H1 (cell line): ENCODE results near the gene LEKR1. TPM values are rescaled to one million over a fixed set of nuclear protein-coding genes. Genes with fewer than 3 reads are reported as not detected.
A peak's percentile ranks its signal among the peaks of the same experiment; 100 is the strongest.

Experiments
- CTCF ChIA-PET: fragments of 300-600 bp; sonication (Branson Sonifier 250); formaldehyde crosslinking; loops from one replicate; lab custom pipeline; 2021; ENCODE audit not compliant: partially characterized antibody; lab: Charles Lee
- POLR2A ChIA-PET: fragments of 300-600 bp; sonication (Branson Sonifier 250); formaldehyde crosslinking; loops from one replicate; lab custom pipeline; 2021; ENCODE audit warnings: inconsistent platforms; ENCODE audit not compliant: partially characterized antibody; lab: Charles Lee
- DNase-seq, 2 experiments: peaks; one replicate each; pipeline versions ENCODE4 v3.0.0 to v3.0.0-alpha.2; 2010 to 2022; ENCODE audit warnings: low spot score in 2 of 2, low read depth in 1 of 2, mixed read lengths in 1 of 2
- FAIRE-seq: peaks from 2 replicates; lab custom pipeline; 2011; peaks lifted over from hg19 to GRCh38; lab: Jason Lieb, UNC
- H2AFZ ChIP-seq: 2 replicates; pipeline ENCODE4 v1.8.1; 2012; ENCODE audit warnings: low read length, inconsistent platforms
- H2AK5ac ChIP-seq: 2 replicates; pipeline ENCODE4 v1.6.1; 2013; ENCODE audit warnings: low read depth, low read length
- H2BK120ac ChIP-seq: replicated peaks from 2 replicates; pipeline ENCODE3; 2013; ENCODE audit warnings: low read depth, low read length, inconsistent platforms
- H2BK12ac ChIP-seq: 2 replicates; pipeline ENCODE4 v1.6.1; 2013; ENCODE audit warnings: low read depth, low read length
- H2BK15ac ChIP-seq: 2 replicates; pipeline ENCODE4 v1.6.1; 2013; ENCODE audit warnings: low read length
- H2BK20ac ChIP-seq: 2 replicates; pipeline ENCODE4 v1.6.1; 2013; ENCODE audit warnings: low read length
- H2BK5ac ChIP-seq: 2 replicates; pipeline ENCODE4 v1.6.1; 2013; ENCODE audit warnings: low read depth, low read length
- H3K14ac ChIP-seq: 2 replicates; pipeline ENCODE4 v1.6.1; 2013; ENCODE audit warnings: inconsistent platforms; ENCODE audit not compliant: insufficient read length
- H3K18ac ChIP-seq: 2 replicates; pipeline ENCODE4 v1.6.1; 2013; ENCODE audit warnings: low read length; ENCODE audit errors: extremely low read depth
- H3K23ac ChIP-seq: 2 replicates; pipeline ENCODE4 v1.6.1; 2013; ENCODE audit warnings: inconsistent platforms; ENCODE audit not compliant: insufficient read length
- H3K23me2 ChIP-seq: 2 replicates; pipeline ENCODE4 v1.6.1; 2013; ENCODE audit warnings: low read depth, low read length
- H3K27ac ChIP-seq: 2 replicates; pipeline ENCODE4 v1.6.1; 2011; ENCODE audit warnings: low read depth, low read length, inconsistent platforms
- H3K27me3 ChIP-seq, 4 experiments: replicated peaks in 1 of 4; 1 replicate in 1 of 4; 2 replicates in 3 of 4; pipeline versions ENCODE4 v1.6.1 to v1.8.1; 2011 to 2013; ENCODE audit warnings: low read length in 3 of 4, mild to moderate bottlenecking in 3 of 4, inconsistent platforms in 2 of 4, mixed read lengths in 2 of 4, moderate library complexity in 1 of 4; ENCODE audit not compliant: control insufficient read depth in 3 of 4, insufficient read depth in 3 of 4; ENCODE audit errors: extremely low read depth in 1 of 4
- H3K36me3 ChIP-seq, 4 experiments: 2 replicates each; pipeline versions ENCODE4 v1.6.1 to v1.8.1; 2011 to 2013; ENCODE audit warnings: mild to moderate bottlenecking in 4 of 4, low read length in 3 of 4, moderate library complexity in 2 of 4, control low read depth in 1 of 4, inconsistent platforms in 1 of 4; ENCODE audit not compliant: insufficient read depth in 4 of 4, control insufficient read depth in 2 of 4
- H3K4ac ChIP-seq: replicated peaks from 2 replicates; pipeline ENCODE3; 2013; ENCODE audit warnings: low read length, low read depth, mixed read lengths, inconsistent platforms; ENCODE audit not compliant: insufficient read length
- H3K4me1 ChIP-seq, 4 experiments: replicated peaks in 1 of 4; 1 replicate in 1 of 4; 2 replicates in 3 of 4; pipeline versions ENCODE4 v1.6.1 to v1.8.1; 2011 to 2013; ENCODE audit warnings: low read length in 3 of 4, inconsistent platforms in 2 of 4, mixed read lengths in 1 of 4; ENCODE audit not compliant: insufficient read depth in 4 of 4, control insufficient read depth in 3 of 4
- H3K4me2 ChIP-seq, 2 experiments: 2 replicates each; pipeline versions ENCODE4 v1.6.1 to v1.8.1; 2011 to 2013; ENCODE audit warnings: low read depth in 2 of 2, low read length in 2 of 2, control low read depth in 1 of 2, inconsistent platforms in 1 of 2, mild to moderate bottlenecking in 1 of 2; ENCODE audit not compliant: insufficient read depth in 1 of 2
- H3K4me3 ChIP-seq, 4 experiments: fragments of 200-600, 300-600 bp in 1 of 4; sonication (generic), shearing (Covaris generic), sonication (Bioruptor Twin) in 1 of 4; 2 replicates each; pipeline versions ENCODE4 v1.5.1 to v1.8.1; 2011 to 2016; ENCODE audit warnings: low read length in 4 of 4, low read depth in 3 of 4, control low read depth in 2 of 4, inconsistent platforms in 2 of 4, mild to moderate bottlenecking in 2 of 4, mixed read lengths in 1 of 4, moderate library complexity in 1 of 4; ENCODE audit not compliant: insufficient read depth in 2 of 4; ENCODE audit errors: extremely low read depth in 1 of 4
- H3K56ac ChIP-seq: replicated peaks from 2 replicates; pipeline ENCODE3; 2013; ENCODE audit warnings: low read depth, mild to moderate bottlenecking, mixed read lengths, low read length, inconsistent platforms; ENCODE audit not compliant: insufficient read length
- H3K79me1 ChIP-seq: 2 replicates; pipeline ENCODE4 v1.6.1; 2013; ENCODE audit warnings: low read depth, low read length, control low read depth
- H3K79me2 ChIP-seq, 2 experiments: 2 replicates each; pipeline versions ENCODE4 v1.6.1 to v1.8.1; 2012 to 2013; ENCODE audit warnings: low read length in 2 of 2, mild to moderate bottlenecking in 2 of 2, inconsistent platforms in 1 of 2; ENCODE audit not compliant: insufficient read depth in 2 of 2, control insufficient read depth in 1 of 2
- H3K9ac ChIP-seq, 4 experiments: replicated peaks in 1 of 4; 1 replicate in 1 of 4; 2 replicates in 3 of 4; pipeline versions ENCODE4 v1.6.1 to v1.8.1; 2011 to 2013; ENCODE audit warnings: low read depth in 3 of 4, low read length in 3 of 4, control low read depth in 2 of 4, mild to moderate bottlenecking in 2 of 4, moderate library complexity in 2 of 4, inconsistent platforms in 1 of 4; ENCODE audit errors: extremely low read depth in 1 of 4
- H3K9me3 ChIP-seq, 2 experiments: 2 replicates each; pipeline versions ENCODE4 v1.6.1 to v1.8.1; 2012 to 2013; ENCODE audit warnings: mild to moderate bottlenecking in 2 of 2, moderate library complexity in 2 of 2, control low read depth in 1 of 2, inconsistent platforms in 1 of 2, low read depth in 1 of 2, low read length in 1 of 2, mixed read lengths in 1 of 2; ENCODE audit not compliant: insufficient read depth in 2 of 2
- H4K20me1 ChIP-seq, 2 experiments: replicated peaks in 1 of 2; 2 replicates each; pipeline versions ENCODE3 to v1.8.1; 2011 to 2013; ENCODE audit warnings: inconsistent platforms in 2 of 2, low read length in 2 of 2, mild to moderate bottlenecking in 1 of 2; ENCODE audit not compliant: insufficient read depth in 2 of 2, control insufficient read depth in 1 of 2
- H4K5ac ChIP-seq: 2 replicates; pipeline ENCODE4 v1.6.1; 2013; ENCODE audit warnings: low read length, low read depth, mixed read lengths, inconsistent platforms; ENCODE audit not compliant: insufficient read length
- H4K8ac ChIP-seq: 2 replicates; pipeline ENCODE4 v1.8.0; 2013; ENCODE audit warnings: mild to moderate bottlenecking, moderate library complexity, low read length, inconsistent platforms; ENCODE audit not compliant: insufficient read depth; ENCODE audit errors: extremely low read depth
- H4K91ac ChIP-seq: replicated peaks from 2 replicates; pipeline ENCODE3; 2013; ENCODE audit warnings: low read length, mixed read lengths, inconsistent platforms; ENCODE audit not compliant: insufficient read length
- BCL11A ChIP-seq, 2 experiments: IDR thresholded peaks; one replicate each; pipeline ENCODE4 v1.6.1; 2011; ENCODE audit warnings: low read depth in 2 of 2, low read length in 2 of 2, mild to moderate bottlenecking in 2 of 2
- CHD2 ChIP-seq: IDR thresholded peaks from 2 replicates; pipeline ENCODE4 v1.6.1; 2012; ENCODE audit warnings: low read length, improper control_type of control experiment
- CREB1 ChIP-seq: IDR thresholded peaks from 2 replicates; pipeline ENCODE4 v1.6.1; 2012; ENCODE audit warnings: inconsistent platforms
- CTBP2 ChIP-seq: IDR thresholded peaks from 2 replicates; pipeline ENCODE4 v1.7.0; 2011; ENCODE audit warnings: borderline replicate concordance, mild to moderate bottlenecking, moderate library complexity, mixed read lengths, low read length; ENCODE audit not compliant: insufficient read depth, insufficient read length
- EZH2 ChIP-seq: fragments of 200-600 bp; sonication (generic); IDR thresholded peaks from 2 replicates; pipeline ENCODE4 v1.7.1; 2012; ENCODE audit warnings: low read depth, mild to moderate bottlenecking, moderate library complexity, low read length, inconsistent platforms; ENCODE audit not compliant: severe bottlenecking
- FOSL1 ChIP-seq: IDR thresholded peaks from 2 replicates; pipeline ENCODE4 v1.6.1; 2011; ENCODE audit warnings: mild to moderate bottlenecking, low read depth, low read length, moderate library complexity; ENCODE audit not compliant: insufficient read depth
- HDAC2 ChIP-seq, 2 experiments: fragments of 300-600 bp in 1 of 2; sonication (generic) in 1 of 2; IDR thresholded peaks; 2 replicates each; pipeline ENCODE4 v1.6.1; 2011 to 2012; ENCODE audit warnings: low read depth in 2 of 2, low read length in 2 of 2, mild to moderate bottlenecking in 2 of 2, moderate library complexity in 2 of 2, borderline replicate concordance in 1 of 2, inconsistent platforms in 1 of 2
- HDAC6 ChIP-seq: IDR thresholded peaks from one replicate; pipeline ENCODE4 v1.7.1; 2012; ENCODE audit warnings: low read depth, mild to moderate bottlenecking, inconsistent platforms, low read length, moderate library complexity
- MAFK ChIP-seq: IDR thresholded peaks from 2 replicates; pipeline ENCODE4 v1.6.1; 2012; ENCODE audit warnings: low read depth, mild to moderate bottlenecking, improper control_type of control experiment, low read length
- POLR2A ChIP-seq, 2 experiments: IDR thresholded peaks; 1 replicate in 1 of 2; 2 replicates in 1 of 2; pipeline ENCODE4 v1.6.1; 2011; ENCODE audit warnings: low read depth in 2 of 2, low read length in 2 of 2, mild to moderate bottlenecking in 2 of 2; ENCODE audit errors: control extremely low read depth in 1 of 2
- SIN3A ChIP-seq, 2 experiments: IDR thresholded peaks in 1 of 2; conservative IDR thresholded peaks in 1 of 2; 2 replicates each; pipeline ENCODE4 v1.6.1; 2011 to 2012; ENCODE audit warnings: low read length in 2 of 2, improper control_type of control experiment in 1 of 2, low read depth in 1 of 2, mild to moderate bottlenecking in 1 of 2
- SP1 ChIP-seq: IDR thresholded peaks from 2 replicates; pipeline ENCODE4 v1.6.1; 2011; ENCODE audit warnings: low read depth, low read length
- SP4 ChIP-seq: IDR thresholded peaks from 2 replicates; pipeline ENCODE4 v1.6.1; 2012; ENCODE audit warnings: low read length, inconsistent platforms
- SUZ12 ChIP-seq: fragments of 200-600 bp; sonication (generic); IDR thresholded peaks from 2 replicates; pipeline ENCODE4 v1.6.1; 2012; ENCODE audit warnings: mild to moderate bottlenecking, inconsistent platforms, low read length, moderate library complexity, mixed read lengths
- TAF7 ChIP-seq: optimal IDR thresholded peaks from 2 replicates; pipeline ENCODE3; 2011; ENCODE audit warnings: low read depth, mild to moderate bottlenecking, inconsistent platforms, low read length, moderate library complexity, borderline replicate concordance
- YY1 ChIP-seq: IDR thresholded peaks from 2 replicates; pipeline ENCODE4 v1.6.1; 2011; ENCODE audit warnings: low read depth, mild to moderate bottlenecking, low read length
- polyA plus RNA-seq, 7 experiments: library from polyadenylated mRNA; depleted of rRNA in 3 of 7; stranded (reverse) in 5 of 7; unstranded in 2 of 7; fragments of >200 nt in 5 of 7; fragments of 200-250 nt in 2 of 7; gene quantifications; 1 replicate in 5 of 7; 2 replicates in 1 of 7; 4 replicates in 1 of 7; pipeline versions ENCODE4 v1.2.1 to v1.2.3, GENCODE V29; 2011 to 2013; ENCODE audit warnings: missing spikeins in 2 of 7, mixed read lengths in 2 of 7
- total RNA-seq: library from RNA; stranded (reverse); fragmentation: NEBNext Ultra II Directional; extraction: Animal tissue kit (Norgen Biotek cat#: 25700); gene quantifications from 2 replicates; pipeline ENCODE4 v1.2.1, GENCODE V29; 2021

LEKR1 gene
- total and polyA plus RNA-seq, 2 of the 8 experiments (the other 6 are each of a cell fraction or from before 2014, with no cell fraction given): 0.08 TPM; not detected in 1

GRCh38 chr3:156787001-156787400 lies 39.2 kb upstream of the LEKR1 start:
- Histone ChIP-seq H3K4me2 (no peak overlapping the region), H2AFZ (0 out of 2 replicates have a peak overlapping the region, but pooled peaks have one; percentile 54), H3K79me2 (no peaks in the 10 kb centered on the region), H3K18ac (no peak overlapping the region), H2BK15ac (no peak overlapping the region), H3K23ac (no peak overlapping the region), H3K27ac (no peak overlapping the region), H2BK5ac (no peak overlapping the region), H4K5ac (no peak overlapping the region), H3K36me3 (no peaks in the 10 kb centered on the region), H3K9ac (no peak overlapping the region), H4K91ac (no peak overlapping the region), H4K20me1 (no peaks in the 10 kb centered on the region), H3K79me1 (no peaks in the 10 kb centered on the region), H2BK12ac (no peak overlapping the region), H3K27me3 (no peaks in the 10 kb centered on the region), H3K56ac (no peak overlapping the region), H2BK120ac (no peak overlapping the region), H2AK5ac (no peak overlapping the region), H3K4me3 (no peak overlapping the region), H3K23me2 (no peaks in the 10 kb centered on the region), H3K4ac (no peak overlapping the region), H4K8ac (no peak overlapping the region), H3K4me1 (no peaks in the 10 kb centered on the region), H2BK20ac (no peak overlapping the region), H3K9me3 (no peaks in the 10 kb centered on the region), H3K14ac (no peak overlapping the region)
- DNase-seq: no peak
- ChIA-PET POLR2A (no interaction called here), CTCF (interaction anchor here (1.6 kb wide), 1 partner anchor 11 kb away, joined by 4 read pairs; no protein-coding TSS in a partner anchor)
- no peak for FAIRE-seq
- TF ChIP-seq FOSL1: no peak
- TF ChIP-seq SP1: no peak
- TF ChIP-seq SP4: no peak
- TF ChIP-seq POLR2A (IDR thresholded peaks at IDR 0.05; ENCODE audit: control extremely low read depth in 1 of 2, low read depth in 2 of 2, low read length in 2 of 2): no peak
- TF ChIP-seq CHD2: no peak
- no peak for TF ChIP-seq HDAC2 (IDR thresholded peaks at IDR 0.05; ENCODE audit: borderline replicate concordance in 1 of 2, low read depth in 2 of 2, low read length in 2 of 2)
- no peak for TF ChIP-seq MAFK
- no peak for TF ChIP-seq CREB1
- TF ChIP-seq SUZ12: no peak
- TF ChIP-seq CTBP2: no peak
- TF ChIP-seq YY1: no peak
- TF ChIP-seq EZH2: no peak
- TF ChIP-seq TAF7: no peak
- no peak for TF ChIP-seq HDAC6
- no peak for TF ChIP-seq SIN3A (conservative IDR thresholded peaks at IDR 0.05 in 1 of 2, IDR thresholded peaks at IDR 0.05 in 1 of 2; ENCODE audit: low read depth in 1 of 2, low read length in 2 of 2)
- TF ChIP-seq BCL11A (IDR thresholded peaks at IDR 0.05; ENCODE audit: low read depth in 2 of 2, low read length in 2 of 2): no peak
